Measurements from ENCODE around the gene ZNF280B.

DNA sequence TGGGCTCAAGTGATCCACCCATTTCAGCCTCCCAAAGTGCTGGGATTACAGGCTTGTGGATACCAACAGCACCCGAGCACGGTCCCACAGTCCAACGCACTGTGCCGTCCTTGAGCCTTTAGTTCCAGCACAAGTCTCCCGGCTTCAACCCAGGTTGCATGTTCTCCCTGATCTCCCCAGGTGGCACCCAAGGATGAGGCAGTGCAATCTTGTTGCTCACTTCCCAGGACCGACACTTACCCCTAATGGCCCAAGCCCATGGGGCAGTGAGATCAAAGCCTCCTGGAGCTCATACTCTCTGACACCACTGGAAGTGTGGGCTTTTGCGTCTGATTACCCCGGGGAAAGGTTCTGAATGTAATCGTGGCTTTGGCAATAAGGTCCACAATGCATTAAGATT lies 47.1 kb upstream of the ZNF280B start:
- TF ChIP-seq, protein P1, sequence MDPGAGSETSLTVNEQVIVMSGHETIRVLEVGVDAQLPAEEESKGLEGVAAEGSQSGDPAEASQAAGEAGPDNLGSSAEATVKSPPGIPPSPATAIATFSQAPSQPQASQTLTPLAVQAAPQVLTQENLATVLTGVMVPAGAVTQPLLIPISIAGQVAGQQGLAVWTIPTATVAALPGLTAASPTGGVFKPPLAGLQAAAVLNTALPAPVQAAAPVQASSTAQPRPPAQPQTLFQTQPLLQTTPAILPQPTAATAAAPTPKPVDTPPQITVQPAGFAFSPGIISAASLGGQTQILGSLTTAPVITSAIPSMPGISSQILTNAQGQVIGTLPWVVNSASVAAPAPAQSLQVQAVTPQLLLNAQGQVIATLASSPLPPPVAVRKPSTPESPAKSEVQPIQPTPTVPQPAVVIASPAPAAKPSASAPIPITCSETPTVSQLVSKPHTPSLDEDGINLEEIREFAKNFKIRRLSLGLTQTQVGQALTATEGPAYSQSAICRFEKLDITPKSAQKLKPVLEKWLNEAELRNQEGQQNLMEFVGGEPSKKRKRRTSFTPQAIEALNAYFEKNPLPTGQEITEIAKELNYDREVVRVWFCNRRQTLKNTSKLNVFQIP (CRISPR knock-in tag; IDR thresholded peaks at IDR 0.05; ENCODE audit: borderline replicate concordance, low read depth) = no peak
- TF ChIP-seq GLIS3 (CRISPR knock-in tag; IDR thresholded peaks at IDR 0.05) (no peak), ZFP30 (CRISPR knock-in tag; IDR thresholded peaks at IDR 0.05) (no peak), SNAI2 (CRISPR knock-in tag; IDR thresholded peaks at IDR 0.05) (no peak), PPARA (CRISPR knock-in tag; IDR thresholded peaks at IDR 0.05; ENCODE audit: borderline replicate concordance) (no peak)
